ENCODE results near the gene HLCS. TPM values are rescaled to one million over a fixed set of nuclear protein-coding genes. Genes with fewer than 3 reads are reported as not detected.
A peak's percentile ranks its signal among the peaks of the same experiment; 100 is the strongest.

The HLCS gene
- total RNA-seq, 3 donors from 2014 or later = 19.5 to 26.2 (median 20.3) TPM

- Histone ChIP-seq H3K36me3 (no peaks in the 10 kb centered on the region), H3K27ac (no peak overlapping the region), H3K4me3 (no peak overlapping the region), H3K4me1 (no peaks in the 10 kb centered on the region), H3K9me3 (no peaks in the 10 kb centered on the region), H3K27me3 (no peaks in the 10 kb centered on the region)
- no peak for DNase-seq (ENCODE audit: low spot score in 2 of 2)
- intact Hi-C loops (cut with DNase I; ENCODE audit: low total_unique reads) = no loop called here
- no peak for TF ChIP-seq POLR2AphosphoS5 (IDR thresholded peaks at IDR 0.05)
- no peak for TF ChIP-seq POLR2A (IDR thresholded peaks at IDR 0.05)
- TF ChIP-seq CTCF (IDR thresholded peaks at IDR 0.05) = no peak
Measured at GRCh38 chr21:36923270-36923669, 43.2 kb downstream of the HLCS start.

- Histone ChIP-seq H3K9me3 (no peaks in the 10 kb centered on the region), H3K27ac (no peak overlapping the region), H3K4me3 (no peak overlapping the region), H3K36me3 (no peaks in the 10 kb centered on the region), H3K4me1 (no peaks in the 10 kb centered on the region), H3K27me3 (no peaks in the 10 kb centered on the region)
- DNase-seq (ENCODE audit: low spot score in 2 of 2) = no peak
- TF ChIP-seq POLR2AphosphoS5 (IDR thresholded peaks at IDR 0.05) = no peak
- TF ChIP-seq CTCF (IDR thresholded peaks at IDR 0.05) = no peak
- TF ChIP-seq POLR2A (IDR thresholded peaks at IDR 0.05) = no peak
- intact Hi-C loops (cut with DNase I; ENCODE audit: low total_unique reads) = no loop called here
Measured at GRCh38 chr21:36922861-36923260, 43.6 kb downstream of the HLCS start.

- Histone ChIP-seq H3K4me1 (no peaks in the 10 kb centered on the region), H3K27ac (no peak overlapping the region), H3K27me3 (no peaks in the 10 kb centered on the region), H3K4me3 (no peak overlapping the region), H3K36me3 (no peaks in the 10 kb centered on the region), H3K9me3 (no peaks in the 10 kb centered on the region)
- TF ChIP-seq POLR2A (IDR thresholded peaks at IDR 0.05) = no peak
- TF ChIP-seq POLR2AphosphoS5 (IDR thresholded peaks at IDR 0.05) = no peak
- DNase-seq (ENCODE audit: low spot score in 2 of 2) = no peak
- intact Hi-C loops (cut with DNase I; ENCODE audit: low total_unique reads) = no loop called here
Measured at GRCh38 chr21:36918291-36918690, 48.2 kb downstream of the HLCS start.

GRCh38 chr21:36917471-36918158, 48.9 kb downstream of the HLCS start:
- H3K36me3 ChIP-seq = no peaks in the 10 kb centered on the region
- TF ChIP-seq CTCF (IDR thresholded peaks at IDR 0.05) (peak; percentile 8 to 53 (median 30)), POLR2AphosphoS5 (IDR thresholded peaks at IDR 0.05) (no peak)
- H3K27ac ChIP-seq = no peak overlapping the region
- no peaks in the 10 kb centered on the region for H3K27me3 ChIP-seq
- DNase-seq (ENCODE audit: low spot score in 2 of 2) = no peak
- intact Hi-C loops (cut with DNase I; ENCODE audit: low total_unique reads) = no loop called here
- no peaks in the 10 kb centered on the region for H3K9me3 ChIP-seq
- no peaks in the 10 kb centered on the region for H3K4me1 ChIP-seq
- H3K4me3 ChIP-seq = no peak overlapping the region

- no peak overlapping the region for H3K4me3 ChIP-seq
- no peak overlapping the region for H3K27ac ChIP-seq
- no peaks in the 10 kb centered on the region for H3K4me1 ChIP-seq
- intact Hi-C loops (cut with DNase I; ENCODE audit: low total_unique reads) = no loop called here
- TF ChIP-seq POLR2AphosphoS5 (IDR thresholded peaks at IDR 0.05) = no peak
- no peak for TF ChIP-seq POLR2A (IDR thresholded peaks at IDR 0.05)
- TF ChIP-seq CTCF (IDR thresholded peaks at IDR 0.05) = no peak
- H3K36me3 ChIP-seq = no peaks in the 10 kb centered on the region
- no peaks in the 10 kb centered on the region for H3K27me3 ChIP-seq
- H3K9me3 ChIP-seq = no peaks in the 10 kb centered on the region
- DNase-seq (ENCODE audit: low spot score in 2 of 2) = no peak
Measured at GRCh38 chr21:36916718-36917117, 49.8 kb downstream of the HLCS start.

All from breast epithelium (tissue), 4 donors.